PFSK-1 (cell line): Measurements from ENCODE around the gene JPH4.

ENCODE experiments used
- FOXP2 ChIP-seq: optimal IDR thresholded peaks from 2 replicates; pipeline ENCODE3; 2011; ENCODE audit warnings: borderline replicate concordance, control low read depth, inconsistent platforms; ENCODE audit not compliant: insufficient read depth; ENCODE audit errors: extremely low read length, extremely low read depth
- POLR2AphosphoS5 ChIP-seq: IDR thresholded peaks from 2 replicates; pipeline ENCODE4 v1.6.1; 2012; ENCODE audit warnings: low read depth, mild to moderate bottlenecking, control low read depth, low read length, moderate library complexity
- SIN3A ChIP-seq: IDR thresholded peaks from 2 replicates; pipeline ENCODE4 v1.6.1; 2012; ENCODE audit warnings: mild to moderate bottlenecking, low read length, moderate library complexity, borderline replicate concordance; ENCODE audit not compliant: insufficient read depth
- TAF1 ChIP-seq: IDR thresholded peaks from 2 replicates; pipeline ENCODE4 v1.6.1; 2012; ENCODE audit warnings: low read length, control low read depth, borderline replicate concordance; ENCODE audit not compliant: insufficient read depth
- TF ChIP-seq, protein P1 (sequence below), 2 experiments: IDR thresholded peaks; 2 replicates each; pipeline versions ENCODE4 v1.6.1 to v1.8.0; 2011 to 2012; ENCODE audit warnings: low read depth in 2 of 2, low read length in 2 of 2, control low read depth in 1 of 2, inconsistent platforms in 1 of 2, mild to moderate bottlenecking in 1 of 2, moderate library complexity in 1 of 2; ENCODE audit not compliant: insufficient read depth in 1 of 2

Gene JPH4

DNA sequence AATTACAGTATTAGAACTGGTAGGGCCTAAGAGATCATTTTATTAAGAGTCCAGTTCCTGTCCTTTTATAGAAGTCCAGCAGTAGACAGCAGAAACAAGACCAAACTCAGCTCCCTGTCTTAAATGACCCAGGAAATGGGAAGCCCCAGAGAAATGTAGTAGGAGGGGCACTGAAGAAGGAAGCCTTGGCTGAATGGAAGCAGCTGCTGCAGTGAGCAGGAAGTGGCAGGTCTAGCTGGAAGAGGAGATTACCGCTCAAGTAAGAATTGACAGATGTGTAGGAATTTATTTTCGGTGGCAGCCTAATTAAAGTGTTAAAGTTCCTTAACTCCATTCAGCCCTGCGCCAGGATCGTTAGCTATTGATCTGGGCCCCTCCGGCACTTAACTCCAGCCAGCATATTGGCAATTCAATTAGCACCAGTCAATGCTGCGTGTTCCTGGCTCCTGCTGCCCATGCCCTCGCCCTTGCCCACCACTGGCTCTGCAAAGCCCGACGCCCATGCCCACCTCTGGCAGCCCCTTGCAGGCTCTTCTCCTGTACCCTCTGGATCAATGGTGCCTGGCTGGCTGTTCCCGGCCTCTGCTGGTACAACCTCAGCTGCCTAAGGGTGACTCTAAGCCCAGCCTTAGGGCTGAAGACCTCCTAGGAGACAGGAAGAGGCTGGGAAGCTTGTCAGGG, 48.1 kb downstream of the JPH4 start:
- TF ChIP-seq, protein P1, sequence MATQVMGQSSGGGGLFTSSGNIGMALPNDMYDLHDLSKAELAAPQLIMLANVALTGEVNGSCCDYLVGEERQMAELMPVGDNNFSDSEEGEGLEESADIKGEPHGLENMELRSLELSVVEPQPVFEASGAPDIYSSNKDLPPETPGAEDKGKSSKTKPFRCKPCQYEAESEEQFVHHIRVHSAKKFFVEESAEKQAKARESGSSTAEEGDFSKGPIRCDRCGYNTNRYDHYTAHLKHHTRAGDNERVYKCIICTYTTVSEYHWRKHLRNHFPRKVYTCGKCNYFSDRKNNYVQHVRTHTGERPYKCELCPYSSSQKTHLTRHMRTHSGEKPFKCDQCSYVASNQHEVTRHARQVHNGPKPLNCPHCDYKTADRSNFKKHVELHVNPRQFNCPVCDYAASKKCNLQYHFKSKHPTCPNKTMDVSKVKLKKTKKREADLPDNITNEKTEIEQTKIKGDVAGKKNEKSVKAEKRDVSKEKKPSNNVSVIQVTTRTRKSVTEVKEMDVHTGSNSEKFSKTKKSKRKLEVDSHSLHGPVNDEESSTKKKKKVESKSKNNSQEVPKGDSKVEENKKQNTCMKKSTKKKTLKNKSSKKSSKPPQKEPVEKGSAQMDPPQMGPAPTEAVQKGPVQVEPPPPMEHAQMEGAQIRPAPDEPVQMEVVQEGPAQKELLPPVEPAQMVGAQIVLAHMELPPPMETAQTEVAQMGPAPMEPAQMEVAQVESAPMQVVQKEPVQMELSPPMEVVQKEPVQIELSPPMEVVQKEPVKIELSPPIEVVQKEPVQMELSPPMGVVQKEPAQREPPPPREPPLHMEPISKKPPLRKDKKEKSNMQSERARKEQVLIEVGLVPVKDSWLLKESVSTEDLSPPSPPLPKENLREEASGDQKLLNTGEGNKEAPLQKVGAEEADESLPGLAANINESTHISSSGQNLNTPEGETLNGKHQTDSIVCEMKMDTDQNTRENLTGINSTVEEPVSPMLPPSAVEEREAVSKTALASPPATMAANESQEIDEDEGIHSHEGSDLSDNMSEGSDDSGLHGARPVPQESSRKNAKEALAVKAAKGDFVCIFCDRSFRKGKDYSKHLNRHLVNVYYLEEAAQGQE (IDR thresholded peaks at IDR 0.05; ENCODE audit: insufficient read depth in 1 of 2, low read depth in 2 of 2, low read length in 2 of 2) = no peak
- no peak for TF ChIP-seq TAF1
- no peak for TF ChIP-seq SIN3A
- TF ChIP-seq POLR2AphosphoS5 = no peak
- no peak for TF ChIP-seq FOXP2

DNA sequence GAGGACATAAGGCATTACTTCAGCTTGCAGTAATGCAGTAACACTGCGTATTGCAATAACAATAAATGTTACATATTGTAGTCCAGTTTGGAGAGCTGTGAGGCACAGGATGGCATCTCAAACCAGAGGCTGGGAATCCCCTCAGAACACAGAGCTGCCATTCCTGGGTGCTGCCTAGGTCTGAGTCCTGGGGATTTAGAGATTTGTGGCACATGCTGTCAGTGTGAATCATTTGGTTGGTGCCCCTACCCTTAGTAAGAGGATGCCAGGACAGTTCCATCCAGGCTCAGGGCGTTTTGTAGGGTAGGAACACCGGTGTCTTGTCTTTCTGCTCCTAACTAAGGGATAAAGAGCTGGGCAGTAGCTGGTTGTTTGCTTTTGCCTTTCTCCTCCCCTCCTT, 49.6 kb downstream of the JPH4 start:
- TF ChIP-seq FOXP2 (no peak), TAF1 (no peak), POLR2AphosphoS5 (no peak), SIN3A (no peak)
- TF ChIP-seq, protein P1 (IDR thresholded peaks at IDR 0.05; ENCODE audit: insufficient read depth in 1 of 2, low read depth in 2 of 2, low read length in 2 of 2) = no peak

DNA sequence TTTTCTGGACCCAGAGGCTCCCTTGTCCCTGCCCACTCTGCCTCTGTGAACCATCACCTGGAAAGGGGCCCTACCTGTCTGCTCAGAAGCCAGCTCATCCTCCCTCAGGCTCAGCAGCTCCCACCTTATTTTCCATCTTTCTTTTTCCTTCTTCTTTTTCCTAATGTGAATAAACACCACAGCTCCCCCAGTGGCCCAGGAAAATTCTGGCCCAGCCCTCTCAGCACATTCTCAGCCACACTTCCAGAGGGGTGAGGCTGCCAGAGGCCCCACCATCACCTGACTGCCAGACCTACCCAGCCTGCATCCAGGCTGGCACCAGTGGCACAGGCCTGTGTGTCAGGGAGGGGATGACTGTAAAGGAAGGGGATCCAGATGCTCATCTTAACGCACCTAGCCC, 50.0 kb downstream of the JPH4 start:
- TF ChIP-seq, protein P1 (IDR thresholded peaks at IDR 0.05; ENCODE audit: insufficient read depth in 1 of 2, low read depth in 2 of 2, low read length in 2 of 2) = no peak
- no peak for TF ChIP-seq TAF1
- no peak for TF ChIP-seq FOXP2
- no peak for TF ChIP-seq SIN3A
- no peak for TF ChIP-seq POLR2AphosphoS5

DNA sequence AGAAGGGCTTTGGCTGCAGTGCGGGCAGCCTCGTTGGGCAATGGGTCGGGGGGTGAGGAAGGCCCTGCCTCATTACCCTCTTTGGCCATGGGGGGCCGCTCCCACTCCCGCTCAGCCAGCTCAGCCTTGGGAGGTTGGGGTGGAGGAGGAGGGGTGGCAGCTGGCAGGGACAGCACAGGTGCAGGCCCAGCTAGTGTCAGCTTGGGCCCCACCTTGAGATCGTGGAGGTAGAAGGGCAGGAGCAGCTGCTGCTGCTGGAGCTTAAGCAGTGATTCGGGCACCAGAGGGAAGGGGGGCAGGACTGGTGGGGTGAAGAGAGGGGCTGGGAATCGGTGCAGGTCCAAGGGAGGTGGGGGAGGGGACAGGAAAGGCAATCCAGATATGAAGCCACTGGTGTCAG, 53.0 kb downstream of the JPH4 start:
- TF ChIP-seq POLR2AphosphoS5 (no peak), FOXP2 (no peak), TAF1 (no peak), SIN3A (no peak)
- TF ChIP-seq, protein P1 (IDR thresholded peaks at IDR 0.05; ENCODE audit: insufficient read depth in 1 of 2, low read depth in 2 of 2, low read length in 2 of 2) = no peak
